AG04450 (cell line): Measurements from ENCODE around the gene PKIG. TPM values are rescaled to one million over a fixed set of nuclear protein-coding genes. Genes with fewer than 3 reads are reported as not detected.

ENCODE experiments used
- CTCF ChIA-PET: fragments of 300-600, 350-600 bp; formaldehyde crosslinking; extraction: SDS; loops from one replicate; lab custom pipeline; 2022; ENCODE audit warnings: antibody characterized with exemption, inconsistent platforms; lab: Charles Lee
- POLR2A ChIA-PET: fragments of 350-600 bp; formaldehyde crosslinking; extraction: SDS; loops from one replicate; lab custom pipeline; 2021; ENCODE audit warnings: antibody characterized with exemption, inconsistent platforms; lab: Yijun Ruan, JAX
- DNase-seq: peaks from one replicate; pipeline ENCODE4 v3.0.0-alpha.2; 2011; ENCODE audit warnings: low read depth, low spot score
- H3K27ac ChIP-seq: one replicate; pipeline ENCODE4 v1.5.1; 2012; ENCODE audit warnings: low read depth, low read length, control low read depth
- H3K27me3 ChIP-seq: one replicate; pipeline ENCODE4 v1.6.0; 2012; ENCODE audit warnings: low read length; ENCODE audit not compliant: control insufficient read depth, insufficient read depth
- H3K4me3 ChIP-seq: 2 replicates; pipeline ENCODE4 v1.5.1; 2011; ENCODE audit warnings: mild to moderate bottlenecking, low read depth, low read length, control low read depth
- H3K9me3 ChIP-seq: 2 replicates; pipeline ENCODE4 v1.5.1; 2012; ENCODE audit warnings: low read length; ENCODE audit not compliant: control insufficient read depth, insufficient read depth
- polyA minus RNA-seq: library from RNA; depleted of rRNA, polyadenylated mRNA; stranded (reverse); fragments of >200 nt; gene quantifications from 2 replicates; pipeline ENCODE4 v1.2.3, GENCODE V29; 2011; rRNA and poly(A)+ RNA removed
- polyA plus RNA-seq: library from polyadenylated mRNA; depleted of rRNA; stranded (reverse); fragments of >200 nt; gene quantifications from 2 replicates; pipeline ENCODE4 v1.2.3, GENCODE V29; 2011; rRNA removed
- TF ChIP-seq, protein P1 (sequence below): IDR thresholded peaks from 2 replicates; pipeline ENCODE4 v1.5.1; 2011; ENCODE audit warnings: low read depth, low read length, control low read depth, inconsistent platforms

The PKIG gene
- polyA plus RNA-seq (107 and 128 TPM in 2 replicates), polyA minus RNA-seq (50.6 and 65.6 TPM in 2 replicates)

DNA sequence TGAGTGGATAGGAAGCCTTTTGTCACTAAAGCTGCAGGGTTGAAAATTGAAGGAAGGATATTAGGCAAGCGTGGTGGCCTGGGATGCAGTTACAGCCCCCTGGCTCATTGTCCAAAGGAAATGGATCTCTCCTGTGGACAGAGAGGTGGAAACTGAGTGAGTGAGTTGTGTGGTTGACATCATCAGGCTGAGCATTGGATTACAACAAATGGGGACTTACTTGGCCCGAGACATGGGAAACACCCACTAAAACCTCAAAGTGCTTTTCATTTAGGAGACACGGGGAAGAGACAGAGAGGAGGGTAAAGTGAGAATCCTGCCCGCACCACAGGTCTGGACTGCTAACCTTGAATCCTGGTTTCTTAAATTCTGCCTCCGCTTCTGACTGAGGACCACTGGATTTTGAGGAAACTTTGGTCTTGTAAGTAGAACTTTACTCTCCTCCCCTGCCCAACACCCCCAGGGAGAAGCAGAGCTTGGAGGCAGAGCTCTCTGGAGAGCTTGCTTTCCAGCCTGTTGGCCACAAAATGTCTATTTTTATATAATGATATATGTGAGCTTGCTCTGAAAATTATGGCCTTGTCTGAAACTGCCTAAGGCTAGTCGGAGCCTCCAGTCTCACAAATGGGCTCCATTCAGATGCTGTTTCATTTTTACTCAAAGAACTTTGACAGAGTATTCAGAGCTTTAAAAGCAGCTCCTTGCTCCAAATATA lies at the start of gene PKIG:
Gene PKIG (plus strand): TSS at position 269 of the 715 bp plus-strand sequence. CDS start 31,978 bp downstream, outside the sequence.
- TF ChIP-seq, protein P1, sequence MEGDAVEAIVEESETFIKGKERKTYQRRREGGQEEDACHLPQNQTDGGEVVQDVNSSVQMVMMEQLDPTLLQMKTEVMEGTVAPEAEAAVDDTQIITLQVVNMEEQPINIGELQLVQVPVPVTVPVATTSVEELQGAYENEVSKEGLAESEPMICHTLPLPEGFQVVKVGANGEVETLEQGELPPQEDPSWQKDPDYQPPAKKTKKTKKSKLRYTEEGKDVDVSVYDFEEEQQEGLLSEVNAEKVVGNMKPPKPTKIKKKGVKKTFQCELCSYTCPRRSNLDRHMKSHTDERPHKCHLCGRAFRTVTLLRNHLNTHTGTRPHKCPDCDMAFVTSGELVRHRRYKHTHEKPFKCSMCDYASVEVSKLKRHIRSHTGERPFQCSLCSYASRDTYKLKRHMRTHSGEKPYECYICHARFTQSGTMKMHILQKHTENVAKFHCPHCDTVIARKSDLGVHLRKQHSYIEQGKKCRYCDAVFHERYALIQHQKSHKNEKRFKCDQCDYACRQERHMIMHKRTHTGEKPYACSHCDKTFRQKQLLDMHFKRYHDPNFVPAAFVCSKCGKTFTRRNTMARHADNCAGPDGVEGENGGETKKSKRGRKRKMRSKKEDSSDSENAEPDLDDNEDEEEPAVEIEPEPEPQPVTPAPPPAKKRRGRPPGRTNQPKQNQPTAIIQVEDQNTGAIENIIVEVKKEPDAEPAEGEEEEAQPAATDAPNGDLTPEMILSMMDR: no peak
- ChIA-PET CTCF (interaction anchor here (1.7 kb wide), 1 partner anchor 27 kb away, joined by 3 read pairs; no protein-coding TSS in a partner anchor), POLR2A (interaction anchor here (1.0 kb wide), 1 partner anchor 16 kb away, joined by 3 read pairs; no protein-coding TSS in a partner anchor)
- peak; percentile 38 for DNase-seq
- no peaks in the 10 kb centered on the region for H3K9me3 ChIP-seq
- peak within 1 kb of the TSS; percentile 68 for H3K4me3 ChIP-seq
- H3K27me3 ChIP-seq: no peaks in the 10 kb centered on the region
- peak within 1 kb of the TSS; percentile 72 for H3K27ac ChIP-seq

DNA sequence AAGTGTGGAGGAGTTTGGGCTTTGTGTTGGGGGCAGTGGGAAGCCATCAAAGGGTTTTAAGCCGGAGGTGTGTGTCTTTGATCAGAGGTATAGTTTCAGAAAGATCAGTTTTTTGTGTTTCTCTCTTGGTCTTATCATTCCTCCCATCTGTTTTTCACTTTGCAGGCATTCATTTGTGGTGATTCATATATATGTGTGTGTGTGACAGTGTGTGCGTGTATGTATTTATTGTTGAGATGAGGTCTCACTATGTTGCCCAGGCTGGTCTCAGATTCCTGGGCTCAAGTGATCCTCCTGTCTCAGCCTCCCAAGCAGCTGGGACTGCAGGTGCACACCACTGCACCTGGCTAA lies 49.4 kb upstream of the PKIG start:
- no peak for DNase-seq
- H3K4me3 ChIP-seq: peak overlapping the region; percentile 75
- TF ChIP-seq, protein P1: no peak
- no peak overlapping the region for H3K27ac ChIP-seq
- no peaks in the 10 kb centered on the region for H3K27me3 ChIP-seq
- H3K9me3 ChIP-seq: no peaks in the 10 kb centered on the region; the same call in 1 of the 2 replicates
- CTCF ChIA-PET: no interaction called here
- POLR2A ChIA-PET: interaction anchor here (0.7 kb wide), 1 partner anchor 54 kb away, joined by 5 read pairs; no protein-coding TSS in a partner anchor

DNA sequence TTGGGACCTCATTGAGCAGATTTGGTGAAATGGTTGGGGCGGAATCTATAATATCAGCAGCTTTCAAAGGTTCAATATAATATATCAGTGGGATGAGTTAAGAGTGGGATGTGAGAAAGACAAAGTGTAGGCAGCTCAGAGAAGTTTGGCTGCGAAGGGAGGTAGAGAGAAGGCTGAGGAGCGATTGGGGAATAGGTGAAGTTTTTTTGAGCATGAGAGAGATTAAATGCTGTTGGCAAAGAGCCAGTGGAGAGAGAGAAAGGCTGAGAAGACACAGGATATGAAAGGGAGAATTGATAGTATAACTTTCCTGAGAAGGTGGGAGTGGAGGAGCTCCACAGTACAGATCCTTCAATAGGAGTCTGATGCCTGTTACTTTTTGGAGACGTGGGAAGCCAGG lies 48.5 kb upstream of the PKIG start:
- no peak for DNase-seq
- no peak overlapping the region for H3K27ac ChIP-seq
- H3K4me3 ChIP-seq: no peak overlapping the region
- ChIA-PET POLR2A (no interaction called here), CTCF (interaction anchor here (1.9 kb wide), 1 partner anchor 77 kb away, joined by 10 read pairs; no protein-coding TSS in a partner anchor)
- H3K9me3 ChIP-seq: no peaks in the 10 kb centered on the region; the same call in 1 of the 2 replicates
- H3K27me3 ChIP-seq: no peaks in the 10 kb centered on the region
- TF ChIP-seq, protein P1: no peak

DNA sequence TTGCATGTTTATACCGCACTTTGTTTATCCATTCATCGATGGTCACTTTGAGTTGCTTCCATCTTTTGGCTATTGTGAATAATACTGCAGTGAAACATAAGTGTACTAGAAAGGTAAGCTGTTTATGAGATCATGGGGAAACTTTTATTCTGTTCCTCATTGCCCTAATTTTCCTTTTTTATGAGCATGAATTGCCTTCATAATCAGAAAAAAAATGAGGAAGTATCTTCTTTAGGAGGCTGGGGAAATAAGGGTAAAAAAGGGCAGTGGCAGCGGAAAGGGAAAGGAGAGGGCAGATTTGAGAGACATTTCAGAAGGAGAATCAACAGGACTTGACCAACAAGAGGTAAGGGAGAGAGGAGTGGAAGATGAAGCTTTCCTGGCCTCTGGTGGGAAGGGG lies 46.2 kb upstream of the PKIG start:
- no peak for DNase-seq
- H3K4me3 ChIP-seq: no peak overlapping the region
- CTCF ChIA-PET: no interaction called here
- TF ChIP-seq, protein P1: no peak
- POLR2A ChIA-PET: no interaction called here
- H3K27ac ChIP-seq: no peak overlapping the region
- no peaks in the 10 kb centered on the region for H3K9me3 ChIP-seq
- no peaks in the 10 kb centered on the region for H3K27me3 ChIP-seq

DNA sequence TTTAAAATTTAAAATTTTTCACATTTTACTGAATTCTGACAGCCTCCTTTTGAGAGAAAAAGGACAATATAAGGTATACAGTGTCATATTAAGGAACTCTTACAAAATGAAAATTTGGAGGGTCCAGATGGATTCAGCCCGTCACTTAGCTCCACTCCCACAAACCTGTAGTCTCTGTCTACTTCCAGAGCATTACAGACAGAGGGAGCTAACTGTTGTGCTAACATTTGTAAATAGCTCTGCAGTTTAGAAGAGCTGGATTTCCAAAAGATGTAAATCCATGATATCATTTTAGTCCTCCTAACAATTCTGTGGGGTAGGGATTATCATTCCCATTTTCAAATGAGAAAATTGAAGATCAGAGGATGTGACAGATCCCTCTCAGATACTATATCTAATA lies 44.4 kb upstream of the PKIG start:
- TF ChIP-seq, protein P1: peak; percentile 30; the same call in 1 of the 2 replicates
- Histone ChIP-seq H3K27ac (no peak overlapping the region), H3K27me3 (no peaks in the 10 kb centered on the region), H3K4me3 (no peak overlapping the region), H3K9me3 (no peaks in the 10 kb centered on the region)
- CTCF ChIA-PET: interaction anchor here (0.6 to 1.2 kb wide), 8 partner anchors 9 to 77 kb away, joined by 3 to 4 read pairs (median 4); no protein-coding TSS in a partner anchor
- DNase-seq: no peak
- POLR2A ChIA-PET: no interaction called here
